GM12873 (cell line): Measurements from ENCODE around the gene A1CF.

Experiments used
- TF ChIP-seq, protein P1 (sequence below): IDR thresholded peaks from 2 replicates; pipeline ENCODE4 v1.5.1; 2012; ENCODE audit warnings: low read depth, mild to moderate bottlenecking, moderate library complexity, low read length, control low read depth; ENCODE audit not compliant: insufficient read depth; ENCODE audit errors: missing control alignments

A1CF gene

DNA sequence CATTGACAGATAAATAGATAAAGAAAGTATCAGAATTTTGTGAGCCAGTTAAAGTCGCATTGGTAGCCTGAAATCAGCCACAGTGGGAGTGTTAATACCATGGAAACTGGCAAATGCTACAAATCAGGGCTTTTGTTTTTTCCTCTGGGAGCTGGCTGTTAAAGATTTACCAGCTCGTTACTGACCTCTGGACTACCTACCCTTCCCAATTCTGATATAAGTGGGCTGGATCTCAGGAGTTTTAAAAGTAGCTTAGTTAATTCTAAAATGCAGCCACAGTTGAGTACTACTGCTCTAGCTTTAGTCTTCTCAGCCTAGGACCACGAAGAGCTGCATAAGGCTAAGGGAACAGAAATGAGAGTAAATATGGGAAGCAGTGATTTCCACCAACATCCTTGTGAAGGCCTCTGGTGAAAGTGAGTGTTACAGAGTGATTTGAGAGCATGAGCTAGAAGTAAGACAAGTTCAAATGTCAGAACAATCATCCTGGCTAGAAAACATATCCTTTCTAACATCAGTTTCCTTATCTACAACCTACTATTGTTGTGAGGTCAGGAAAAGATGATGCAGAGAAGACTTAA lies 53.2 kb downstream of the A1CF start:
- TF ChIP-seq, protein P1, sequence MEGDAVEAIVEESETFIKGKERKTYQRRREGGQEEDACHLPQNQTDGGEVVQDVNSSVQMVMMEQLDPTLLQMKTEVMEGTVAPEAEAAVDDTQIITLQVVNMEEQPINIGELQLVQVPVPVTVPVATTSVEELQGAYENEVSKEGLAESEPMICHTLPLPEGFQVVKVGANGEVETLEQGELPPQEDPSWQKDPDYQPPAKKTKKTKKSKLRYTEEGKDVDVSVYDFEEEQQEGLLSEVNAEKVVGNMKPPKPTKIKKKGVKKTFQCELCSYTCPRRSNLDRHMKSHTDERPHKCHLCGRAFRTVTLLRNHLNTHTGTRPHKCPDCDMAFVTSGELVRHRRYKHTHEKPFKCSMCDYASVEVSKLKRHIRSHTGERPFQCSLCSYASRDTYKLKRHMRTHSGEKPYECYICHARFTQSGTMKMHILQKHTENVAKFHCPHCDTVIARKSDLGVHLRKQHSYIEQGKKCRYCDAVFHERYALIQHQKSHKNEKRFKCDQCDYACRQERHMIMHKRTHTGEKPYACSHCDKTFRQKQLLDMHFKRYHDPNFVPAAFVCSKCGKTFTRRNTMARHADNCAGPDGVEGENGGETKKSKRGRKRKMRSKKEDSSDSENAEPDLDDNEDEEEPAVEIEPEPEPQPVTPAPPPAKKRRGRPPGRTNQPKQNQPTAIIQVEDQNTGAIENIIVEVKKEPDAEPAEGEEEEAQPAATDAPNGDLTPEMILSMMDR, result no peak

DNA sequence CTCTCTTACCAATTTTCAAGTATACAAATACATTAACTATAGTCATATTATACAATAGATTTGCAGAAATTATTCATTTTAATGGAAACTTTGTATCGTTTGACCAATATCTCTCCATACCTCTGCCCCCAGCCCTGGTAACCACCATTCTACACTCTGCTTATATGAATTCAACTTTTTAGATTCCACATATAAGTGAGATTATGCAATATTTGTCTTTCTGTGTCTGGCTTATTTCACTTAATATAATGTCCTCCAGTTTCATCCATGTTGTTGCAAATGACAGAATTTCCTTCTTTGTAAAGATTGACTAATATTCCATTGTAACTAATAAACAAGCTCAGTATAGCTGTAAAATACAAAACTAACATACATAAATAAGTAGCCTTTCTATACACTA lies 55.4 kb downstream of the A1CF start:
- TF ChIP-seq, protein P1, result no peak

DNA sequence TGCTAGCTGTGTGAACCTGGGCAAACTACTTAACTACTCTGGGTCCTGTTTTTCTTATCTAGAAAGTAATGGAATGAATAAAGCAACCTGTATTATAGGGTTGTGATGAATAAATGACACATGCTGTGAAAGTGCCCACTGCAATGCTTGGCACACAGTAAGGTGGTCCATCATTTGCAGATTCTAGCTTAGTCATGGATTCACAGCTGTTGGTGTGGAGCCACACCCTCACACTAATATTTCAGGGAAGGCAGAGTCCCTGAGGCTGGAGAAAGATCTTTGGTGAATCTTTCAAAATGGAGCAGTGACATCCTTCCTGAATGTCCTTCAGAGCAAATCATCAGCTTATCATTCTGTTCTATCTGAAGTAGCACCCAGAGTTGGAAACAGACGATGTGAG lies 60.6 kb downstream of the A1CF start:
- TF ChIP-seq, protein P1, result no peak

DNA sequence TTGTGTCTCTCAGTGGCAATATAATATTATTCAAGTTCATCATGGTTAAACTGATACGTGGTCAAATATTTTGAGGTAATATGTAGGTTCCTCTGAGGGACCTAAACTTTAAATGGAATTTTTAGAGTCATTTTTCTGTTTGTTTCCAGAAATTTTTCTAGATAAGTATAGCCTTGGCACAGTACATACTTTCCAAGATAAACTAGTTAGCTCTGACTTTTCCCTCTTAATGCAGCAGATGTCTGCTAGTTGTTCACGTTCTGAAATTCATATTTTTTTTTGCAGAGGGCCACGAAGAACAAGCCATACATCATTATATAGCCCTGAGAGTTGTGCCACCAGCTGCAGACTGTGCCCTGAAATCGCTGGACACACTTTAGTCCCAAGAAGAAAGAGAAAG lies 61.6 kb downstream of the A1CF start:
- TF ChIP-seq, protein P1, result no peak

DNA sequence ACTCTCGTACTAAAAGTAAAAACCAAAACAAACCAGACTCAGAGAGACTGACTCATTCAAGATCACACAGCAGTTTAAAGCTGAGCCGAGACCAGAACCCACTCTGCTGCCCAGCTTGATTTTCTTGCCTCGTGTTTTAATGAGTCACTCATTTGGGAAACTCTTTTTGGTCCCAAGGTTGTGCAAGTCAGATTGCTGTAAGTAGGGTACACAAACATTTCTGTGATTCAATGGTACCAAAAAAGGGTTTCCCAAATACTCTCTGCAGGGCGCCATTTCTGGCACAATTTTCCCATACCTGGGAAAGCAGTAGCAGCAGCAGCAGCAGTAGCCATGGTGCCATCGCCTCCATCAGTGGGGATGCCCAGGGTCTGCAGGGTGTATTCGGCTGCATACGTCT lies 75.8 kb downstream of the A1CF start:
- TF ChIP-seq, protein P1, result no peak

DNA sequence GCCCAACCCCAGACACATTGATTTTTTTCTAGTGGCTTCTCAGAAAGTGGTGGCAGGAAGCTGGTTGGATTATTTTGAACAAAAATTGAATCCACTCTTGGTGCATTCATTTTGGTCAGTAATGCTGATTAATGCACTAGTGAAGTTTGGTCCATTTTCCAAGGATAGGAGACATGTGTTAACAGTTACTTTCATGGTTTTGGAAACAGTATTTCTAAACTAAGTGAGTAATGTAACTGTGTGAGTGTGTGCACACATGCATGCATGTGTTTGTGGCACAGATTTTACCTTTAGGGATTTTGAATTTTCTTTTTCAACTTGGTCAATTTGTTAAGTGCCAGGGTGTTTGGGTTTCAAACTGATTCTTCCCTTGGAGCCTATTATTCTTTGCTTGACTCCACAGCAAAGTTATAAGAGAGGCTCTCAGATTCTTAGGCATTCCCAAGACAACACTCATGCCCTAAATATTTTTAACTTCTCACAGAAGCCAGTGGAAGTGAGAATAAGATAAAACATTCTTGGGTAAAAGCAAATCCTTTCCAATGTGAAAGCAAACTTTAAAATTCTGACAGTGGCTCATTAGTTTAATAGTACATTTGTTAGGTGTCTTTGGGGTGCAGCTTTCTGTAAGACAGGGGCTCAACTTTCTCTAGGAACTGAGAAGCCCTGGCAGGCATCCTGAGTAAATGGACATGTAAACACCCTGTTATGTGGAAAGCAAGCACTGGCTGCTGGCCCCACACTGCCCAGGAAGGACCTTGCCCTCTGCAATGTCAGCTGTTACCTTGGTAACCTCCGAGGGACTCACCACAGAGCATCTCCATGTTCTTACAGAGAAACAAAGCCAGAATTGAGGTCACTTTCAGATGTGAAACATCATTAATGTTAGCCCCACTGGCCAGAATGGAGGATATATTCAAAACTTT lies 77.3 kb downstream of the A1CF start:
- TF ChIP-seq, protein P1, result no peak

DNA sequence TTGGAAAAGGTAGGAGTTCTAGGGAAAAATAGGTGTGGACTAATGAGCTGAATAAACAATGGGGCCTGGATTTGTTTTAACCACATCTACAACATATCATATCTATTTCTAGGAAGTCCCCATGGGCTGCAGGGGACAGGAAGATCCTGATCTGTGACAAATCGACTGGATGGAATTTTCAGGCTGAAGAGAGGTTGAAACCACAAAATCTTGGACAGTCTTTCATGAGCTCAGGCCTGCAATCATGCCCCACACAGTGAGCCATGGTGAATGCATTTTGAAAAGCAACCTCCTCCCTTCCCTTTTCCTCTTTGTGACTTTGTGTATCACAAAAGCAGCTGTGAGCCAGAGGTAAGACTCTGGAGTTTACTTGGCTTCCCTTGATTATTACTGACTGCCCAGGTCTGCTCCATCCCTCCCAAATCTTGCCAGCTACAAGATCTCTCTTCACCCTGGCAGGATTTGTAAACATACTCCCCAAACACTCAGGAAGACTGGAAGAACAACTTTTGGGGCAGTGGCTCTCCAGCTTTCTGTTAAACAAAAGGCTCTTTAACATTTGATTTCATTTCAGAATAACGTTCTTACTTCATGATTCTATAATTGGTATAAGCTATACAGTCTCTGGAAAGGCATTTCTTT lies 79.3 kb downstream of the A1CF start:
- TF ChIP-seq, protein P1, result no peak
